ENCODE results near the gene IGF2R.
"Not testable (repeated sequence)": the region's sequence is repeated elsewhere in the genome, so short reads cannot be mapped to it uniquely, and the experiment has no call there.

IGF2R gene

GRCh38 chr6:160128125-160128683 is 159.3 kb downstream of the IGF2R start:
- H3K4me3 ChIP-seq (ENCODE audit: low read length) = no peak overlapping the region
- TF ChIP-seq ZNF274 (IDR thresholded peaks at IDR 0.05; ENCODE audit: low read depth, low read length) = no peak

- no peak for TF ChIP-seq ZNF274 (IDR thresholded peaks at IDR 0.05; ENCODE audit: low read depth, low read length)
Observed at GRCh38 chr6:160128879-160129516, 160.1 kb downstream of the IGF2R start.

GRCh38 chr6:160129881-160130615 is 161.2 kb downstream of the IGF2R start:
- TF ChIP-seq ZNF274 (IDR thresholded peaks at IDR 0.05; ENCODE audit: low read depth, low read length) = no peak
- no peak overlapping the region for H3K4me3 ChIP-seq (ENCODE audit: low read length)

More at GRCh38 chr6:160128879-160129516, 160.1 kb downstream of the IGF2R start:
- no peak overlapping the region for H3K4me3 ChIP-seq (ENCODE audit: low read length)

- no peak overlapping the region for H3K4me3 ChIP-seq (ENCODE audit: low read length)
- no peak for TF ChIP-seq ZNF274 (IDR thresholded peaks at IDR 0.05; ENCODE audit: low read depth, low read length)
Observed at GRCh38 chr6:160130729-160131484, 162.0 kb downstream of the IGF2R start.

GRCh38 chr6:160131636-160132296 is 162.9 kb downstream of the IGF2R start:
- no peak overlapping the region for H3K4me3 ChIP-seq (ENCODE audit: low read length)

GRCh38 chr6:160132297-160132637 is 163.4 kb downstream of the IGF2R start:
- no peak for TF ChIP-seq ZNF274 (IDR thresholded peaks at IDR 0.05; ENCODE audit: low read depth, low read length)
- no peak overlapping the region for H3K4me3 ChIP-seq (ENCODE audit: low read length)

More at GRCh38 chr6:160131636-160132296, 162.9 kb downstream of the IGF2R start:
- TF ChIP-seq ZNF274 (IDR thresholded peaks at IDR 0.05; ENCODE audit: low read depth, low read length) = no peak

GRCh38 chr6:160132776-160133338 is 164.0 kb downstream of the IGF2R start:
- TF ChIP-seq ZNF274 (IDR thresholded peaks at IDR 0.05; ENCODE audit: low read depth, low read length) = no peak
- H3K4me3 ChIP-seq (ENCODE audit: low read length) = no peak overlapping the region

GRCh38 chr6:160133441-160134336 is 164.8 kb downstream of the IGF2R start:
- no peak for TF ChIP-seq ZNF274 (IDR thresholded peaks at IDR 0.05; ENCODE audit: low read depth, low read length)
- no peak overlapping the region for H3K4me3 ChIP-seq (ENCODE audit: low read length)

GRCh38 chr6:160134337-160134751 is 165.5 kb downstream of the IGF2R start:
- H3K4me3 ChIP-seq (ENCODE audit: low read length) = not testable (repeated sequence)

- TF ChIP-seq ZNF274 (IDR thresholded peaks at IDR 0.05; ENCODE audit: low read depth, low read length) = no peak
- H3K4me3 ChIP-seq (ENCODE audit: low read length) = no peak overlapping the region
Observed at GRCh38 chr6:160134779-160135547, 166.1 kb downstream of the IGF2R start.

GRCh38 chr6:160135907-160136655 is 167.2 kb downstream of the IGF2R start:
- TF ChIP-seq ZNF274 (IDR thresholded peaks at IDR 0.05; ENCODE audit: low read depth, low read length) = no peak

More at GRCh38 chr6:160135907-160136655, 167.2 kb downstream of the IGF2R start:
- no peak overlapping the region for H3K4me3 ChIP-seq (ENCODE audit: low read length)
